Heart left ventricle (tissue), 16 donors: ENCODE data around the gene KCNG2. TPM values are rescaled to one million over a fixed set of nuclear protein-coding genes. Genes with fewer than 3 reads are reported as not detected.
A peak's percentile ranks its signal among the peaks of the same experiment; 100 is the strongest.

Experiments used
- ATAC-seq, 4 donors: fragments of 200-7000 bp; cut with Tn5 transposase; one replicate each; pipeline ENCODE4 v1.9.1; 2020 to 2022; ENCODE audit warnings: moderate library complexity in 4 of 4, mild to moderate bottlenecking in 3 of 4, moderate number of reproducible peaks in 1 of 4
- DNase-seq, 5 donors: peaks; one replicate each; pipeline ENCODE4 v3.0.0-alpha.2; 2020
- H3K27ac ChIP-seq, 12 donors: fragments of 200-600 bp; sonication (generic) in 4 of 12; one replicate each; pipeline versions ENCODE4 v1.5.0 to v1.8.0; 2016 to 2022; ENCODE audit warnings: mild to moderate bottlenecking in 2 of 12
- H3K27me3 ChIP-seq, 9 donors: fragments of 200-600 bp; sonication (generic) in 2 of 9; one replicate each; pipeline versions ENCODE4 v1.5.1 to v1.8.0; 2016 to 2022; ENCODE audit warnings: mild to moderate bottlenecking in 3 of 9
- H3K36me3 ChIP-seq, 9 donors: fragments of 200-600 bp; sonication (generic) in 2 of 9; one replicate each; pipeline versions ENCODE4 v1.5.0 to v1.8.0; 2018 to 2022; ENCODE audit warnings: mild to moderate bottlenecking in 2 of 9
- H3K4me1 ChIP-seq, 12 donors: fragments of 200-600 bp; sonication (generic) in 4 of 12; one replicate each; pipeline versions ENCODE4 v1.5.0 to v1.8.0; 2016 to 2022; ENCODE audit warnings: mild to moderate bottlenecking in 3 of 12
- H3K4me3 ChIP-seq, 12 donors: fragments of 200-600 bp; sonication (generic) in 4 of 12; one replicate each; pipeline versions ENCODE4 v1.5.0 to v1.8.0; 2017 to 2022; ENCODE audit warnings: mild to moderate bottlenecking in 9 of 12, moderate library complexity in 4 of 12
- H3K9me3 ChIP-seq, 12 donors: fragments of 200-600 bp; sonication (generic) in 4 of 12; one replicate each; pipeline versions ENCODE4 v1.5.0 to v1.8.0; 2016 to 2022; ENCODE audit warnings: mild to moderate bottlenecking in 1 of 12
- POLR2A ChIP-seq, 2 donors: fragments of 450-650 bp; IDR thresholded peaks; one replicate each; pipeline ENCODE4 v1.6.1; 2017; ENCODE audit warnings: antibody characterized with exemption in 2 of 2, mild to moderate bottlenecking in 2 of 2, moderate library complexity in 2 of 2
- WGBS, 4 donors: extraction: QIAGEN DNeasy Blood & Tissue Kit in 2 of 4; methylation state at CpG; one replicate each; pipeline versions ENCODE4 v1.1.5 to v1.1.7; 2013 to 2018; 5-methylcytosine and 5-hydroxymethylcytosine counted together
- intact Hi-C, 10 donors: fragments of 100-400 bp; cut with DNase I; formaldehyde crosslinking; loops; one replicate each; pipeline versions ENCODE4 v1.11.1 to v1.14.2; 2022
- polyA plus RNA-seq, 2 donors: library from polyadenylated mRNA; stranded (reverse); fragments of 200-250 nt; gene quantifications; one replicate each; pipeline ENCODE4 v1.2.3, GENCODE V29; 2013
- total RNA-seq, 9 donors: library from RNA; depleted of rRNA in 2 of 9; stranded (reverse); fragments of >200 nt in 2 of 9; fragmentation: NEBNext Ultra II Directional in 3 of 9; extraction: Animal tissue kit (Norgen Biotek cat#: 25700) in 3 of 9; gene quantifications; one replicate each; pipeline versions ENCODE4 v1.1.0 to v1.2.4, GENCODE V29; 2016 to 2023
- TF ChIP-seq, protein P1 (sequence below), 12 donors: fragments of 200-600 bp; sonication (generic) in 4 of 12; IDR thresholded peaks; one replicate each; pipeline versions ENCODE4 v1.5.0 to v1.8.0; 2018 to 2022; ENCODE audit warnings: antibody characterized with exemption in 12 of 12, mild to moderate bottlenecking in 5 of 12
- donor health status: ischemic (EF 13 %, LVEDD 7.1; RV severe dilation, severe dysfunction).
- donor health status: healthy with polysubstance abuse.
- donor health status: DM: no; HTN: yes; CAD: no.
- donor health status: DM: no; HTN: no; CAD: no.
- donor health status: ischemic (EF 25% LVEDD 6.9; RV normal size, moderate dysfunction).
- donor health status: ischemic (EF 25% LVEDD 5.7; RV mildly dilated, moderate dysfunction).
- donor health status: healthy.
- donor health status: DM: yes; HTN: yes; CAD: no.
- donor health status: ischemic (EF 35%, LVEDD 5.7; RV mildly dilated, moderate dysfunction).
- donor health status: nonischemic (EF 11% LVEDD 7.7; RV severe dilation, severe dysfunction).
- donor health status: DM: yes; HTN: yes; CAD: no.
- donor health status: PGD.
- donor health status: ischemic (EF 29% LVEDD 5.4; RV normal size, mild dysfunction).
- donor health status: nonischemic (EF 23%, LVEDD 6.1; RV moderate dilation, normal function).

The KCNG2 gene
- total and polyA plus RNA-seq, 11 donors: 0.07 to 1.5 (median 0.18) TPM; not detected in 8

DNA sequence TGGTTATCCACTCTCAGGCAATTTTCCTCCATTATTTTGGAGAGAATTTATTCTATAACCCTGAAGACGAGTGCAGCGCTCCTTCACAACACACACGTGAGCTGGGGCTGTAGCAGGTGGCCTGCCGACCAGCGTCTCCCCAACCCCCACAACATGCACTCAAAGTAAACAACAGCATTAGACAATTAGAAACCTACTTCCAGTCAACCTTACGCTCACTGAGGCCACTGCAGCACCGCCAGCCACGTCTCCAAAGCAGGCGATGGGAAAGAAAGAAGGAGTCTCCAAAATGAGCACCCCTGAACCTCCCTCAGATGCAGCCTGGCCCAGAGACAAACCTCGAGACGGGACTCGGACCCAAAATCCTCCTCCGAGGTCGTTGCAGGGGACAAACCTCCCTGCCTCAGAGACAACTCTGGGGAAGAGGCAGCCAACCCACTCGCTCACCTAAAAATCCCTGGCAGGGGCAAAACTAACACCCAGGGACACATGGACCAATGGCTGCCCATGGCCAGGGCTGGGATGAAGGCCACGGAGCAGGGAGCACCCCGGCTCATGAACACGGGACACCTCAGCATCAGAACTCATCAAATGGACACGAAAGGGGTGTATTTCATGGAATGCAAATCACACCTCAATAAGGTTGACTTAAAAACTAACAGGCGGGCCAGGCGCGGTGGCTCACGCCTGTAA is 151.1 kb downstream of the KCNG2 start:
- Histone ChIP-seq H3K4me1 (peaks cover 0 to 74% (median 54%) of the 10 kb centered on the region in 12 donors), H3K9me3 (no peaks in the 10 kb centered on the region), H3K27ac (peak overlapping the region in 8 of 12 donors; percentile 53 to 94 (median 82)), H3K4me3 (peak overlapping the region in 7 of 12 donors; percentile 82 to 98 (median 89)), H3K27me3 (no peaks in the 10 kb centered on the region), H3K36me3 (peaks cover 0 to 18% (median 5%) of the 10 kb centered on the region in 9 donors)
- intact Hi-C loops: loop anchor here in 3 of 10 donors (2.0 to 10.0 kb wide), 3 partner anchors 40 to 554 kb away; partner anchors contain the start of genes NFATC1 (in 1 of the 3) and TXNL4A (in 1 of the 3)
- DNase-seq (peak in 1 of 5 donors; percentile 46), ATAC-seq (no peak)
- TF ChIP-seq, protein P1, sequence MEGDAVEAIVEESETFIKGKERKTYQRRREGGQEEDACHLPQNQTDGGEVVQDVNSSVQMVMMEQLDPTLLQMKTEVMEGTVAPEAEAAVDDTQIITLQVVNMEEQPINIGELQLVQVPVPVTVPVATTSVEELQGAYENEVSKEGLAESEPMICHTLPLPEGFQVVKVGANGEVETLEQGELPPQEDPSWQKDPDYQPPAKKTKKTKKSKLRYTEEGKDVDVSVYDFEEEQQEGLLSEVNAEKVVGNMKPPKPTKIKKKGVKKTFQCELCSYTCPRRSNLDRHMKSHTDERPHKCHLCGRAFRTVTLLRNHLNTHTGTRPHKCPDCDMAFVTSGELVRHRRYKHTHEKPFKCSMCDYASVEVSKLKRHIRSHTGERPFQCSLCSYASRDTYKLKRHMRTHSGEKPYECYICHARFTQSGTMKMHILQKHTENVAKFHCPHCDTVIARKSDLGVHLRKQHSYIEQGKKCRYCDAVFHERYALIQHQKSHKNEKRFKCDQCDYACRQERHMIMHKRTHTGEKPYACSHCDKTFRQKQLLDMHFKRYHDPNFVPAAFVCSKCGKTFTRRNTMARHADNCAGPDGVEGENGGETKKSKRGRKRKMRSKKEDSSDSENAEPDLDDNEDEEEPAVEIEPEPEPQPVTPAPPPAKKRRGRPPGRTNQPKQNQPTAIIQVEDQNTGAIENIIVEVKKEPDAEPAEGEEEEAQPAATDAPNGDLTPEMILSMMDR (IDR thresholded peaks at IDR 0.05): no peak
- no peak for TF ChIP-seq POLR2A (IDR thresholded peaks at IDR 0.05)
- WGBS, 4 donors: 90 to 94% (median 91%) methylated on average over 22 to 23 of the region's 23 CpGs

Other genes starting within 250 kb of the KCNG2 start
- 10 to 100 TPM in 5 of 9 donors, 1 to 10 TPM in 4; 6.0 to 17.1 (median 10.3) TPM for gene CTDP1, start 118.1 kb upstream of the KCNG2 start, total RNA-seq
- gene CTDP1, start 118.1 kb upstream of the KCNG2 start, polyA plus RNA-seq: 10 to 100 TPM in 1 of 2 donors, 1 to 10 TPM in 1; 7.0 to 10.3 TPM
- gene SLC66A2, start 153.7 kb downstream of the KCNG2 start, total RNA-seq: 10 to 100 TPM; 19.7 to 33.4 (median 26.6) TPM
- 10 to 100 TPM; 20.5 to 31.2 TPM for gene SLC66A2, start 153.7 kb downstream of the KCNG2 start, polyA plus RNA-seq
- 10 to 100 TPM in 3 of 9 donors, 1 to 10 TPM in 6; 3.6 to 14.3 (median 7.1) TPM for gene HSBP1L1, start 166.7 kb downstream of the KCNG2 start, total RNA-seq
- 10 to 100 TPM in 1 of 2 donors, 1 to 10 TPM in 1; 4.1 to 27.5 TPM for gene HSBP1L1, start 166.7 kb downstream of the KCNG2 start, polyA plus RNA-seq
- gene TXNL4A, start 190.6 kb downstream of the KCNG2 start, total RNA-seq: 100 to 1,000 TPM in 2 of 9 donors, 10 to 100 TPM in 7; 35.2 to 113 (median 90.9) TPM
- gene TXNL4A, start 190.6 kb downstream of the KCNG2 start, polyA plus RNA-seq: 100 to 1,000 TPM in 1 of 2 donors, 10 to 100 TPM in 1; 94.6 to 139 TPM
- gene RBFA, start 236.5 kb downstream of the KCNG2 start, total RNA-seq: 10 to 100 TPM; 15.5 to 32.2 (median 21.6) TPM
- 10 to 100 TPM; 15.7 to 22.8 TPM for gene RBFA, start 236.5 kb downstream of the KCNG2 start, polyA plus RNA-seq